Endometrium (tissue), 2 donors: ENCODE results near the gene RTP2.

Experiments
- FAIRE-seq: peaks from 2 replicates; lab custom pipeline; 2012; peaks lifted over from hg19 to GRCh38; lab: Jason Lieb, UNC
- donor health status: control.
- donor health status: control.

The RTP2 gene

GRCh38 chr3:187667526-187667925 lies 34.8 kb downstream of the RTP2 start:
- FAIRE-seq, result no peak

DNA sequence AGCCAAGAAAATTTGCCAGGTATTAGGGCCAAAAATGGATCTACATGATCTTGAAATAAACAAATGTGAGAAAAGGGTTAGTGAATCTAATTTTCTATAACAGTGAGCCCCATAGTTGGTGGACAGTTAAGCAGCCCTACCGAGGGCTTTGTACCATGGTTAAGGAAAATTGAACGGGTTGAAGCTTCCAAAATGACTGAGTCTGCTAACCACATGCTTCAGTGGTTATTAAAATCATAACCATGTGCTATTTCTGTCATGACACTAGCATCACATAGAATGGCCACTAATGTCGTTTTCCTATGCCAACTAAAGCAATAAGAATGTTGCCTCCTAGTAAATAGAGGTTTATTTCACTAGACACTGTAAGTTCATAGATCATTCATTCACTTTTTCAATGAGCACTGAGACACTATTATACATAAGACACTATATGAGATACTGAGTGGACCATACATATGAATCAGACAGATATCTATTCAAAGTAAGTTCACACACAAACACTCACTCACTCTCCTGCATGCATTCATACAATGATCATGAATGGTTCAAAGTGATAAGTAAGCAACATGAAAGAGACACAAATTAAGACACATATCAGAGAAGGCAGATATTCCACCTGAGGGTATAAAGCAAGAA lies 36.5 kb downstream of the RTP2 start:
- no peak for FAIRE-seq

DNA sequence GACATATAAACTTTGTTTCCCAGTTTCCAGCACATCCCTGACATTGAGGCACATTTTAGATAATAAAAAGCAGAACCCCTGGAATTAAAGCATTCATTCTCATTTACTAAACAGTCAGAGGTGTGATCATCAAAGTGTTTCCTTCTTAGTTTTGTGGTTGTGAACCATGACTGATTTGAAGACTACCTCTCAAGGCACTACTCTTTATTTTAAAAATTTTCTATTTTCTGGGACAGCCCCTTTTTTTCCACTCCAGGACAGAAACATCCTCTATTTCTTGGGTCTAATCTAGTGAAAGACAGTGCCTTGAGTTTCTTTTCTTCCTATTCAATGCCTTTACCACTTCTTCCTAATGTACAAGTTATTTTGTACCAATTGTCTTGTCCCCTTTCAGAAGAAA lies 37.3 kb downstream of the RTP2 start:
- no peak for FAIRE-seq

GRCh38 chr3:187662848-187663409 lies 39.4 kb downstream of the RTP2 start:
- FAIRE-seq, result no peak

DNA sequence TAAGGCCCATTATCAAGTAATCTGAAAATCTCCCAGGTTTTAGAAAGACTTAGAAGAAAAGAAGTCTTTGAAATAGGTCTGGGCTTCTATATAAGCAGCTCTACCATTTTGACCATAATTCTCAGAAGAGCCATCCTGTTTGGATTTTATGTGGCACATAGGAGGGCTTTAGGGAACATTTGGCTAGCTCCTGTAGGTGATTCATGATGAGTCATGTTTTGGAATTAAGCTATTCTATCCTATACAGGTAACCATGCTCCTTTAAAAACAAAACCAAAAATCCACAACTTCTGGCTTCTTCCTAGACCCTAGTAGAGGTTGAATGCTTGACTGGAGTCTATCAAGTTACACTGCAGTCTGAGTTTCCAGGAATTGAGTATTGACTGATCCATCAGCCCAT lies 41.1 kb downstream of the RTP2 start:
- FAIRE-seq, result no peak

DNA sequence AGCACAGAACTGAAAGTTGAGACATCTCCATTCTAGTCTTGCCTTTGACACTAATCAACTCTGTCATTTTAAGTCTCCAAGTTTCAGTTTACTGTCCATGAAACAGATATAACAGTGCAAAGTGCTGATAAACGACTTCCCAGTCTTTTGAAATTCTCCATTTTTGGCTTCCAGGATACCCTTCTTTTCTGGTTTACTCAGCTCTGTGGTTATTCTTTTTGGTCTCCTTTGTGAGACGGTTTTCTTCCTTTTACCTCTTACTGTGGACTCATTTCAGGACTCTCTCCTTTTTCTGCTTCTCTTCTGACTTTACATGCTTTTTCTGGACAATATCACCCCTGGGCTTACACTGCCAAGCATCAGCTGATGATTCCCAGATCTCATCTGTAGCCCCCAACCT lies 51.1 kb downstream of the RTP2 start:
- FAIRE-seq, result no peak
